Osteocyte (in vitro differentiated cells): ENCODE data around the gene FCER1G. TPM values are rescaled to one million over a fixed set of nuclear protein-coding genes. Genes with fewer than 3 reads are reported as not detected.

ENCODE experiments used
- DNase-seq: peaks from one replicate; pipeline ENCODE4 v3.0.0; 2021; ENCODE audit warnings: mixed read lengths; ENCODE audit not compliant: unreplicated experiment; ENCODE audit errors: extremely low spot score
- H3K27ac Mint-ChIP-seq: one replicate; pipeline ENCODE4 v1.8.0; 2021; ENCODE audit warnings: mild to moderate bottlenecking, mixed read lengths; ENCODE audit not compliant: unreplicated experiment
- H3K27me3 Mint-ChIP-seq: one replicate; pipeline ENCODE4 v1.8.0; 2021; ENCODE audit warnings: mixed read lengths; ENCODE audit not compliant: unreplicated experiment
- H3K36me3 Mint-ChIP-seq: one replicate; pipeline ENCODE4 v1.8.0; 2021; ENCODE audit warnings: mixed read lengths; ENCODE audit not compliant: unreplicated experiment
- H3K4me1 Mint-ChIP-seq: one replicate; pipeline ENCODE4 v1.8.0; 2021; ENCODE audit warnings: mixed read lengths; ENCODE audit not compliant: unreplicated experiment
- H3K4me3 Mint-ChIP-seq: one replicate; pipeline ENCODE4 v1.8.0; 2021; ENCODE audit warnings: mild to moderate bottlenecking, moderate library complexity, mixed read lengths; ENCODE audit not compliant: unreplicated experiment
- H3K9me3 Mint-ChIP-seq: one replicate; pipeline ENCODE4 v1.8.0; 2021; ENCODE audit warnings: mixed read lengths; ENCODE audit not compliant: unreplicated experiment
- total RNA-seq: library from RNA; stranded (reverse); gene quantifications from 2 replicates; pipeline ENCODE4 v1.2.1, GENCODE V29; 2021
- TF ChIP-seq, protein P1 (sequence below): fragments of 200-600 bp; sonication (generic); IDR thresholded peaks from 2 replicates; pipeline ENCODE4 v1.5.0; 2021; ENCODE audit warnings: antibody characterized with exemption, mild to moderate bottlenecking, moderate library complexity

FCER1G gene
- total RNA-seq, 1 donor from 2014 or later, result not detected

DNA sequence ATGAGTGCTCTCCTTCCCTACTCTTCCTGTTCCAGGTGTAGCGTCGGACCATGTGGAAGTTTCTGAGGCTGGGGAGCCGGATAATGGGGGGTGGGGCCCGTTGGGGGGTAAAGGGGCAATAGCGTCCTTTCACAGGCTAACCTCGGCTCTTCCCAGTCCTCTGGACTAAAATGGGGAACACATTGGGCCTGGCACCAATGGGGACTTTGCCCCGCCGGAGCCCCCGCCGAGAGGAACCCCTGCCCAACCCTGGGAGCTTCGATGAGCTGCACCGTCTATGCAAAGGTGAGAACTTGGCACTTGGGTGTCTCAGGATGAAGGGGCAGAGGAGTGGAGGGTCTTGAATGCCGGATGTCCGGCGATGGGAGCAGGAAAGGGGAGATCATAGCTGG, 11.2 kb downstream of the FCER1G start:
- TF ChIP-seq, protein P1, sequence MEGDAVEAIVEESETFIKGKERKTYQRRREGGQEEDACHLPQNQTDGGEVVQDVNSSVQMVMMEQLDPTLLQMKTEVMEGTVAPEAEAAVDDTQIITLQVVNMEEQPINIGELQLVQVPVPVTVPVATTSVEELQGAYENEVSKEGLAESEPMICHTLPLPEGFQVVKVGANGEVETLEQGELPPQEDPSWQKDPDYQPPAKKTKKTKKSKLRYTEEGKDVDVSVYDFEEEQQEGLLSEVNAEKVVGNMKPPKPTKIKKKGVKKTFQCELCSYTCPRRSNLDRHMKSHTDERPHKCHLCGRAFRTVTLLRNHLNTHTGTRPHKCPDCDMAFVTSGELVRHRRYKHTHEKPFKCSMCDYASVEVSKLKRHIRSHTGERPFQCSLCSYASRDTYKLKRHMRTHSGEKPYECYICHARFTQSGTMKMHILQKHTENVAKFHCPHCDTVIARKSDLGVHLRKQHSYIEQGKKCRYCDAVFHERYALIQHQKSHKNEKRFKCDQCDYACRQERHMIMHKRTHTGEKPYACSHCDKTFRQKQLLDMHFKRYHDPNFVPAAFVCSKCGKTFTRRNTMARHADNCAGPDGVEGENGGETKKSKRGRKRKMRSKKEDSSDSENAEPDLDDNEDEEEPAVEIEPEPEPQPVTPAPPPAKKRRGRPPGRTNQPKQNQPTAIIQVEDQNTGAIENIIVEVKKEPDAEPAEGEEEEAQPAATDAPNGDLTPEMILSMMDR, result no peak
- H3K27me3 Mint-ChIP-seq, result peaks cover 5% of the 10 kb centered on the region
- peak overlapping the region; percentile 100 for H3K4me3 Mint-ChIP-seq
- H3K4me1 Mint-ChIP-seq, result peaks cover 22% of the 10 kb centered on the region
- no peaks in the 10 kb centered on the region for H3K9me3 Mint-ChIP-seq
- DNase-seq, result no peak
- H3K27ac Mint-ChIP-seq, result peak overlapping the region; percentile 97
- H3K36me3 Mint-ChIP-seq, result peaks cover 7% of the 10 kb centered on the region

DNA sequence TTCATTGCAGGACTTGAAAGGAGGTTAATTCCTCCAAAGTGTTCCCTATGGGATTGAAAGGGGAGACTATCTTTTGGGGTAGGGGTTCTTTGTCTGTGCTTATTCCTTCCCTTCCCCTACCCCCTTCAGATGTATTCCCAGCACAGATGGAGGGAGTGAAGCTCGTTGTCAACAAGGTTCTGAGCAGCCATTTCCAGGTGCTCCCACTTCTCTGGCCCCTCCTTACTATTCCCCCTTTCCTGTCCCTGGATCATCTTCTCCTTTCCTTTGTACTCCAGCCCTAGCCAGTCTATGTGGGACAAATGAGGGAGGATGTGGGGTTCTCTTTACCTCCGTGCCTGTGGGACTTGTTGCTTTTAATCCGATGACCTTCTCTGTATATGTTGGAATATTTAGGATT, 11.7 kb downstream of the FCER1G start:
- TF ChIP-seq, protein P1, result no peak
- H3K9me3 Mint-ChIP-seq, result no peaks in the 10 kb centered on the region
- H3K36me3 Mint-ChIP-seq, result peaks cover 7% of the 10 kb centered on the region
- H3K27ac Mint-ChIP-seq, result peak overlapping the region; percentile 64
- H3K4me1 Mint-ChIP-seq, result peaks cover 22% of the 10 kb centered on the region
- H3K27me3 Mint-ChIP-seq, result peaks cover 5% of the 10 kb centered on the region
- H3K4me3 Mint-ChIP-seq, result peak overlapping the region; percentile 100
- no peak for DNase-seq

DNA sequence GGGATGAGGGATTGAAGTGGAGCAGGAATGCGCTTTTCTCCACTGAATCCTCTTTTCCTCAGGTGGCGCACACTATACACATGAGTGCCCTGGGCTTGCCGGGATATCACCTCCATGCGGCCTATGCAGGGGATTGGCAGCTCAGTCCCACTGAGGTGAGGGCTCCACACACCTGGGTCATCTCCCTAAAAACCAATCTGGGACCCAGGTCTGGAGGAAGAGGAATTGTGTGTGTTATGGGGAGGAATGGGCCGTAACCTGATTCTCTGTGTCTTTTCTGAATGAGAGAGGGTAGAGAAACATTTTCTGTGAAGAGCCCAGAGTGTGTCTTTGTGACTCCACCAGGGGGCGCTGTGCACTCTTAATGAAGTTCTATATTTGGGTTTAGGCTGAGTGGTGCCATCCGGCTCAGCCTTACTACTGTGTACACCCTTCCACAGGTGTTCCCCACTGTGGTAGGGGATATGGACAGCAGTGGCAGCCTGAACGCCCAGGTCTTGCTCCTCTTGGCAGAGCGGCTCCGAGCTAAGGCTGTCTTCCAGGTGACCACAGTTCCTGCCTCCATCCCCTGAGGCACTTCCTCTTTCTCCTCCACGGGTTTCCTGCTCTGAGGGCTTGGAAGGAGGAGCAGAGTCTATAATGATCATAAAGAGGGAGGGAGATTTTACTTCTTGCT, 12.2 kb downstream of the FCER1G start:
- Mint-ChIP-seq H3K36me3 (peaks cover 7% of the 10 kb centered on the region), H3K4me1 (peaks cover 22% of the 10 kb centered on the region), H3K4me3 (peak overlapping the region; percentile 100), H3K9me3 (no peaks in the 10 kb centered on the region), H3K27ac (peak overlapping the region; percentile 64), H3K27me3 (peaks cover 2% of the 10 kb centered on the region)
- TF ChIP-seq, protein P1, result peak; percentile 86
- DNase-seq, result peak; percentile 92

DNA sequence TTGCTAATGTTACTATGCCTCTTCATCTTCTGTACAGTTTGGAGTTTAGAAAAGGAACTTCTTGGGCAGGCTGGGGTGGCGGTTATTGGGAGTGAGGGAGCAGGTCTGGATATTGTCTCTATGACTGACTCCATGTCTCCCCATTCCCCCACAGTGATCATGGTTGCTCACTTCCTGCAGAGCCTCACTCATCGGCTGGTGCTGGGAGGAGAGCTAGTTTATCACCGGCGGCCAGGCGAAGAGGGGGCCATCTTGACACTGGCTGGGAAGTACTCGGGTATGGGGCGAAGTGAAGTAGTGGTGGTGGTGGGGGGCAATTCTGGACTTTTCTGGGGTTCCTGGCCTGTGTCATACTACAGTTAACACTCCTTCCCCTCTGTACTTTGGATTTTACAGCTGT, 12.9 kb downstream of the FCER1G start:
- Mint-ChIP-seq H3K9me3 (no peaks in the 10 kb centered on the region), H3K36me3 (peaks cover 7% of the 10 kb centered on the region), H3K27ac (peak overlapping the region; percentile 64), H3K4me3 (no peak overlapping the region), H3K4me1 (peaks cover 22% of the 10 kb centered on the region), H3K27me3 (no peaks in the 10 kb centered on the region)
- DNase-seq, result no peak
- TF ChIP-seq, protein P1, result no peak

DNA sequence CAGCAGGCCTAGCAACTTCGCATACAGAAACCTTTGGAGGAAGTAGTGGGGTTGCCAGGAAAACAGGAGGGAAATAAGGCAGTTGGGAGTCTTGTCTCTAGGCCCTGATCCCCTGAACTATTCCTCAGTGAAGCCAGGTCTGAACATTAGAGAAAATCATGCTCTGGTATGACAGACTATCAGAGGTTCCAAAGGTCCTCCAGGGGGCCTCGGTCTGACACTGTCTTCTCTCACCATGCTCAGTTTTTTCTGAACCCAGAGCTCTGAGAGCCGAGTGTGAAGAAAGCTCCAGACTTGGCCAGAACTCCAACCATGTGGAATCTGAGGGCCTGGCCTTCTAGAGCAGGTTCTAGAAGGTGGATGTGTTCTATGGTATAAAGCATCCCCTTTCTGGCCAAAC, 14.8 kb downstream of the FCER1G start:
- TF ChIP-seq, protein P1, result no peak
- H3K9me3 Mint-ChIP-seq, result no peaks in the 10 kb centered on the region
- H3K27me3 Mint-ChIP-seq, result peaks cover 2% of the 10 kb centered on the region
- H3K36me3 Mint-ChIP-seq, result peaks cover 7% of the 10 kb centered on the region
- no peak overlapping the region for H3K27ac Mint-ChIP-seq
- peaks cover 22% of the 10 kb centered on the region for H3K4me1 Mint-ChIP-seq
- H3K4me3 Mint-ChIP-seq, result no peak overlapping the region
- DNase-seq, result no peak
